DND-41 (cell line): ENCODE data around the gene CDC6.

ENCODE experiments used
- ATAC-seq: fragments of 200-7000 bp; cut with Tn5 transposase; 3 replicates; pipeline ENCODE4 v1.9.1; 2021; ENCODE audit warnings: low read depth; ENCODE audit not compliant: insufficient read depth
- DNase-seq: peaks from one replicate; pipeline ENCODE4 v3.0.0-alpha.2; 2020
- H2AFZ ChIP-seq: 2 replicates; pipeline ENCODE4 v1.6.0; 2012; ENCODE audit warnings: low read depth, low read length
- H3K27ac ChIP-seq: 2 replicates; pipeline ENCODE4 v1.5.1; 2012; ENCODE audit warnings: low read length, inconsistent platforms
- H3K27me3 ChIP-seq: fragments of 200-600 bp; sonication (generic); 2 replicates; pipeline ENCODE4 v1.6.0; 2012; ENCODE audit warnings: low read length, mild to moderate bottlenecking, inconsistent platforms; ENCODE audit not compliant: insufficient read depth, poor library complexity
- H3K36me3 ChIP-seq: 2 replicates; pipeline ENCODE4 v1.5.1; 2012; ENCODE audit warnings: low read length, inconsistent platforms; ENCODE audit not compliant: insufficient read depth
- H3K4me1 ChIP-seq: 2 replicates; pipeline ENCODE4 v1.5.1; 2012; ENCODE audit warnings: mild to moderate bottlenecking, low read length; ENCODE audit not compliant: insufficient read depth
- H3K4me2 ChIP-seq: 2 replicates; pipeline ENCODE4 v1.6.0; 2012; ENCODE audit warnings: mild to moderate bottlenecking, moderate library complexity, low read length, inconsistent platforms; ENCODE audit not compliant: insufficient read depth
- H3K4me3 ChIP-seq, 2 experiments: fragments of 200-600 bp in 1 of 2; shearing (Covaris generic) in 1 of 2; 2 replicates each; pipeline ENCODE4 v1.5.1; 2012 to 2016; ENCODE audit warnings: inconsistent platforms in 2 of 2, low read length in 2 of 2, mild to moderate bottlenecking in 2 of 2, low read depth in 1 of 2, moderate library complexity in 1 of 2
- H3K79me2 ChIP-seq: 2 replicates; pipeline ENCODE4 v1.6.0; 2012; ENCODE audit warnings: low read length, inconsistent platforms; ENCODE audit not compliant: insufficient read depth
- H3K9ac ChIP-seq: 2 replicates; pipeline ENCODE4 v1.6.0; 2012; ENCODE audit warnings: low read depth, mild to moderate bottlenecking, inconsistent platforms, low read length, moderate library complexity
- H3K9me3 ChIP-seq: 2 replicates; pipeline ENCODE4 v1.5.1; 2012; ENCODE audit warnings: low read length, moderate library complexity, mild to moderate bottlenecking, inconsistent platforms; ENCODE audit not compliant: insufficient read depth, severe bottlenecking
- H4K20me1 ChIP-seq: 2 replicates; pipeline ENCODE4 v1.6.0; 2012; ENCODE audit warnings: low read length; ENCODE audit not compliant: insufficient read depth
- EZH2 ChIP-seq: IDR thresholded peaks from 3 replicates; pipeline ENCODE4 v1.6.1; 2012; ENCODE audit warnings: borderline replicate concordance, low read depth, mild to moderate bottlenecking, moderate library complexity, low read length, inconsistent platforms; ENCODE audit not compliant: severe bottlenecking
- TF ChIP-seq, protein P1 (sequence below): IDR thresholded peaks from 2 replicates; pipeline ENCODE4 v1.5.1; 2012; ENCODE audit warnings: borderline replicate concordance, low read length, moderate library complexity, mild to moderate bottlenecking; ENCODE audit not compliant: poor library complexity, severe bottlenecking; ENCODE audit errors: extremely low read depth

CDC6 gene

DNA sequence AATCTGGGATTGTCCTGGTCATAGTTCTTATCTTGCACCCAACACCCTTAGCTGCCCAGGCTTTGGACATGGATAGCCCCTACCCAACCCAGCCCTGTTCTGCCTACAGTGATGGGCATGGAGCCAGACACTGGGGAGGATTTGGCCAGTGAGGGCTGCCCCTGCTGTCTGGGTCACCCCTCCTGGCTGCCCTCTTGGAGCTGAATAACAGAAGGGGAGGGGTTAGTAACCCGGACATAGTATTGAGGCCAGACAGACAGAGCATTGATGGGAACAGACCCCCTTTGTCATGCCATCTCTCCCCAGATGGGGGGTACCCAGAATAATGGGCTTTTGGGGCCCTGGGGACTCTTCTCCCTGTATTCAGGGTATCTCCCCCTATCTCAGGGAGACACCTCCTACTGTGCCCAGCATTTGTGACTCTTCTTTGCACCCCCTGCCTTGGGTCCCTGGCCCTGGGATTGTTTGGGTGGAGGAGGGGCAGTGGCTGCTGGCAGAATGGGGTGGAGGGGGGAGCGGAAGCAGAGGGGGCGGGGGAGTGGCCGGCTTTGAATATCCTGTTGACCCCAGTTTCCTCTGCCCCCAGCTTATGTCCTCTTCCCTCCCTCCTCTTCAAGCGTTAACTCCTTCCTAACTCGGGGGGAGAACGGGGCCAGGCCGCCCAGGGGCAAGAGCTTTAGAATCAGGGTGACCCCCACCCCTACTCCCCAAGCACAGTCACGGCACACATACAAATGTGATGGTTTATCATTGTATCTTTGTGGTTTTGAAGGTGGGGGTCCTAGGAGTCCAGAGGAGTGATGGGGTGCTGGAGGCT, 59.8 kb downstream of the CDC6 start:
- H3K36me3 ChIP-seq, result peaks cover 4% of the 10 kb centered on the region; the same call in 1 of the 2 replicates
- DNase-seq (no peak), ATAC-seq (no peak)
- H2AFZ ChIP-seq, result no peak overlapping the region
- H3K79me2 ChIP-seq, result no peaks in the 10 kb centered on the region
- no peak for TF ChIP-seq EZH2
- TF ChIP-seq, protein P1, sequence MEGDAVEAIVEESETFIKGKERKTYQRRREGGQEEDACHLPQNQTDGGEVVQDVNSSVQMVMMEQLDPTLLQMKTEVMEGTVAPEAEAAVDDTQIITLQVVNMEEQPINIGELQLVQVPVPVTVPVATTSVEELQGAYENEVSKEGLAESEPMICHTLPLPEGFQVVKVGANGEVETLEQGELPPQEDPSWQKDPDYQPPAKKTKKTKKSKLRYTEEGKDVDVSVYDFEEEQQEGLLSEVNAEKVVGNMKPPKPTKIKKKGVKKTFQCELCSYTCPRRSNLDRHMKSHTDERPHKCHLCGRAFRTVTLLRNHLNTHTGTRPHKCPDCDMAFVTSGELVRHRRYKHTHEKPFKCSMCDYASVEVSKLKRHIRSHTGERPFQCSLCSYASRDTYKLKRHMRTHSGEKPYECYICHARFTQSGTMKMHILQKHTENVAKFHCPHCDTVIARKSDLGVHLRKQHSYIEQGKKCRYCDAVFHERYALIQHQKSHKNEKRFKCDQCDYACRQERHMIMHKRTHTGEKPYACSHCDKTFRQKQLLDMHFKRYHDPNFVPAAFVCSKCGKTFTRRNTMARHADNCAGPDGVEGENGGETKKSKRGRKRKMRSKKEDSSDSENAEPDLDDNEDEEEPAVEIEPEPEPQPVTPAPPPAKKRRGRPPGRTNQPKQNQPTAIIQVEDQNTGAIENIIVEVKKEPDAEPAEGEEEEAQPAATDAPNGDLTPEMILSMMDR, result no peak
- H3K27me3 ChIP-seq, result no peaks in the 10 kb centered on the region
- no peak overlapping the region for H3K27ac ChIP-seq
- H3K4me3 ChIP-seq, result no peak overlapping the region
- H3K9ac ChIP-seq, result no peak overlapping the region
- peaks cover 11% of the 10 kb centered on the region; the same call in 1 of the 2 replicates for H4K20me1 ChIP-seq
- H3K4me2 ChIP-seq, result no peak overlapping the region
- no peaks in the 10 kb centered on the region for H3K9me3 ChIP-seq
- no peaks in the 10 kb centered on the region for H3K4me1 ChIP-seq

DNA sequence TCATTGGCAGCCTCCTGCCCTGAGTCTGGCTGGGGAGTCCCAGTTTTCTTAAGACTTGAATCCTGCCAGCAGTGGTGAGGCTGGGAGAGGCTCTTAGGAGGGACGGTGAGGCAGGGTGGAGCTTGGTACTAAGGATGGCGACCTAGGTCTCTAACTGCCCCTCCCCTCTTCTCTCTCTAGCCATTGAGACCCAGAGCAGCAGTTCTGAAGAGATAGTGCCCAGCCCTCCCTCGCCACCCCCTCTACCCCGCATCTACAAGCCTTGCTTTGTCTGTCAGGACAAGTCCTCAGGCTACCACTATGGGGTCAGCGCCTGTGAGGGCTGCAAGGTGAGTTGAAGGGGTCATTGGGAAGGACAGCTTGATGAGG, 60.4 kb downstream of the CDC6 start:
- H3K36me3 ChIP-seq, result peaks cover 6% of the 10 kb centered on the region; the same call in 1 of the 2 replicates
- H3K27ac ChIP-seq, result no peak overlapping the region
- no peak overlapping the region for H3K9ac ChIP-seq
- no peaks in the 10 kb centered on the region for H3K27me3 ChIP-seq
- H3K4me3 ChIP-seq, result no peak overlapping the region
- TF ChIP-seq EZH2, result no peak
- TF ChIP-seq, protein P1, result no peak
- H4K20me1 ChIP-seq, result peaks cover 11% of the 10 kb centered on the region; the same call in 1 of the 2 replicates
- ATAC-seq, result no peak
- no peak overlapping the region for H3K4me2 ChIP-seq
- H3K79me2 ChIP-seq, result no peaks in the 10 kb centered on the region
- H3K9me3 ChIP-seq, result no peaks in the 10 kb centered on the region
- no peak for DNase-seq
- H2AFZ ChIP-seq, result no peak overlapping the region
- no peaks in the 10 kb centered on the region for H3K4me1 ChIP-seq

DNA sequence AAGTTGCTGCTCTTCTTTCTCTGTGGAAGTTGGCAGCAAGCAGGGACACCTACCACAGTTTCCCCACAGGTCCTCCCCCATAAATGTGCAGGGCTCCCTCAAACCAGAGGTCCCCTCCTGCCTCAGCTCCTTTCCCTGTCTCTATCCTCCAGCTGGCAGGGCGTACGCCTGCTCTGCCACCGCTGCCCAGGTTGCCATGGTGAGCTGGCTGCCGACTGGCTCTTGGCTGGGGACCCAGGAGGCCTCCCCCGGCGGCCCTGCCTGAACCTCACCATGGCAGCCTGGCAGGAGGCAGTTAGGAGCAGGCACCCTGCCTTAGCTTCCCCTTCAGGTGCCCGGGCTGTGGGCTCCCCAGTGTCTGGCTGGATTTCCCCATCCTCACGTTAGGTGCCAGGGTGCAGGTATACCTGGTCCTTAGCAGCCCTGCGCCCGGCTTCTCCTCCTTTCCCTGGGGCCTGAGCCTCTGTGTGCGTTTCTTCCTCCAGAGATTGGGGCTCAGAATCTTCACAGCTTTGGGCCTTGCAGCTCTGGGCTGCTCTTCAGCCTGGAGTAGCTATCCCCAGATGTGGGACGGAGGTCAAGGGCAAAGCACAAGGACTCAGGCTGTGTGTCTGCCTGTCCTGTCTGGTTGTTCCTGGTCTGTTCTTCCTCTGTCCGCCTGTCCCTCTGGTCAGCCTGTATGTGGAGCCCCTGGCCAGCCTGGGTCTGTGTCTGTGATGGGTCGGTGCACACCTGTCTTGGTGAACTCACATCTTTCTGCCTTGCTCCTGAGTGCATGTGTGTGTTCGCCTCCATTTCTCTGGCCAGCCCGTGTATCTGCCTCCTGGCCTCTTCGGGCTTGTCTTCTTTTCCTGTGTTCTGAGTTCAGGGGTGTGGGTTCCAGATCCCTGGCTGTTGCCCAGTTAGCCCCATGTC, 61.1 kb downstream of the CDC6 start:
- peaks cover 8% of the 10 kb centered on the region; the same call in 1 of the 2 replicates for H4K20me1 ChIP-seq
- H3K4me2 ChIP-seq, result no peak overlapping the region
- no peak overlapping the region for H3K27ac ChIP-seq
- no peaks in the 10 kb centered on the region for H3K79me2 ChIP-seq
- no peaks in the 10 kb centered on the region for H3K27me3 ChIP-seq
- no peak overlapping the region for H3K4me3 ChIP-seq
- no peaks in the 10 kb centered on the region for H3K9me3 ChIP-seq
- no peak overlapping the region for H2AFZ ChIP-seq
- TF ChIP-seq EZH2, result no peak
- TF ChIP-seq, protein P1, result no peak
- ATAC-seq, result no peak
- H3K36me3 ChIP-seq, result peaks cover 6% of the 10 kb centered on the region; the same call in 1 of the 2 replicates
- no peak for DNase-seq
- H3K9ac ChIP-seq, result no peak overlapping the region
- H3K4me1 ChIP-seq, result no peaks in the 10 kb centered on the region
